Astrocyte of the hippocampus (primary cell): ENCODE data around the gene JUN.

Experiments used
- DNase-seq: peaks from one replicate; pipeline ENCODE4 v3.0.0; 2011; ENCODE audit warnings: low read depth, low spot score

Gene JUN

GRCh38 chr1:58783993-58784757 is at the start of gene JUN:
Gene JUN, minus strand, starts transcription at chr1:58784047. Its CDS starts 977 bp downstream, at chr1:58783070.
- peak; percentile 100 for DNase-seq

- no peak for DNase-seq
These were observed 49.3 kb upstream of the JUN start for GRCh38 chr1:58833166-58833565.

- no peak for DNase-seq
These were observed 46.4 kb upstream of the JUN start for GRCh38 chr1:58830291-58830690.

- DNase-seq, result no peak
These were observed 46.0 kb upstream of the JUN start for GRCh38 chr1:58829866-58830265.

- DNase-seq, result no peak
These were observed 43.5 kb upstream of the JUN start for GRCh38 chr1:58827298-58827697.

- DNase-seq, result no peak
These were observed 41.0 kb upstream of the JUN start for GRCh38 chr1:58824753-58825389.

- peak; percentile 69 for DNase-seq
These were observed 39.7 kb upstream of the JUN start for GRCh38 chr1:58823481-58824010.

- DNase-seq, result no peak
These were observed 37.5 kb upstream of the JUN start for GRCh38 chr1:58821309-58821708.

- no peak for DNase-seq
These were observed 35.1 kb upstream of the JUN start for GRCh38 chr1:58818976-58819375.

GRCh38 chr1:58818075-58818474 is 34.2 kb upstream of the JUN start:
- peak; percentile 74 for DNase-seq

GRCh38 chr1:58816747-58817221 is 32.9 kb upstream of the JUN start:
- no peak for DNase-seq

GRCh38 chr1:58816072-58816746 is 32.4 kb upstream of the JUN start:
- peak; percentile 96 for DNase-seq

GRCh38 chr1:58815686-58816071 is 31.8 kb upstream of the JUN start:
- peak; percentile 53 for DNase-seq

GRCh38 chr1:58815069-58815685 is 31.3 kb upstream of the JUN start:
- peak; percentile 95 for DNase-seq

- DNase-seq, result no peak
These were observed 30.6 kb upstream of the JUN start for GRCh38 chr1:58814251-58815068.

- DNase-seq, result no peak
These were observed 30.0 kb upstream of the JUN start for GRCh38 chr1:58813801-58814200.

- peak; percentile 25 for DNase-seq
These were observed 29.5 kb upstream of the JUN start for GRCh38 chr1:58813361-58813760.

- DNase-seq, result no peak
These were observed 29.1 kb upstream of the JUN start for GRCh38 chr1:58812926-58813325.

GRCh38 chr1:58812468-58812867 is 28.6 kb upstream of the JUN start:
- DNase-seq, result no peak

- no peak for DNase-seq
These were observed 27.5 kb upstream of the JUN start for GRCh38 chr1:58811303-58811702.
